Aorta (tissue), 5 donors: ENCODE measurements around the gene PCDHA8. TPM values are rescaled to one million over a fixed set of nuclear protein-coding genes. Genes with fewer than 3 reads are reported as not detected.
"Not testable (repeated sequence)": the region's sequence is repeated elsewhere in the genome, so short reads cannot be mapped to it uniquely, and the experiment has no call there.

ENCODE experiments used
- ATAC-seq: fragments of 200-7000 bp; cut with Tn5 transposase; one replicate; pipeline ENCODE4 v1.9.1; 2022; ENCODE audit warnings: moderate library complexity; ENCODE audit not compliant: low FRiP score
- DNase-seq, 2 donors: peaks; one replicate each; pipeline ENCODE4 v3.0.0-alpha.2; 2020
- H3K27ac ChIP-seq, 2 donors: one replicate each; pipeline ENCODE4 v1.5.1; 2013; ENCODE audit warnings: low read length in 2 of 2, mild to moderate bottlenecking in 2 of 2, moderate library complexity in 2 of 2, control low read depth in 1 of 2, inconsistent platforms in 1 of 2, low read depth in 1 of 2
- H3K27me3 ChIP-seq, 2 donors: one replicate each; pipeline ENCODE4 v1.6.1; 2013; ENCODE audit warnings: control low read depth in 1 of 2, low read length in 1 of 2, mild to moderate bottlenecking in 1 of 2, moderate library complexity in 1 of 2; ENCODE audit not compliant: insufficient read depth in 2 of 2, control insufficient read depth in 1 of 2
- H3K36me3 ChIP-seq, 2 donors: one replicate each; pipeline ENCODE4 v1.6.1; 2013; ENCODE audit warnings: control low read depth in 1 of 2, low read length in 1 of 2, mild to moderate bottlenecking in 1 of 2; ENCODE audit not compliant: insufficient read depth in 2 of 2, control insufficient read depth in 1 of 2
- H3K4me1 ChIP-seq, 2 donors: one replicate each; pipeline ENCODE4 v1.6.1; 2013; ENCODE audit warnings: low read length in 2 of 2, control low read depth in 1 of 2, mild to moderate bottlenecking in 1 of 2, moderate library complexity in 1 of 2; ENCODE audit not compliant: insufficient read depth in 2 of 2, control insufficient read depth in 1 of 2
- H3K4me3 ChIP-seq, 2 donors: one replicate each; pipeline ENCODE4 v1.5.1; 2013; ENCODE audit warnings: low read length in 2 of 2, control low read depth in 1 of 2, mild to moderate bottlenecking in 1 of 2
- H3K9me3 ChIP-seq: one replicate; pipeline ENCODE4 v1.6.1; 2013; ENCODE audit warnings: mild to moderate bottlenecking, low read length; ENCODE audit not compliant: control insufficient read depth
- WGBS, 2 donors: extraction: QIAGEN DNeasy Blood & Tissue Kit; methylation state at CpG; one replicate each; pipeline ENCODE4 v1.1.7; 2013; 5-methylcytosine and 5-hydroxymethylcytosine counted together
- intact Hi-C, 2 donors: fragments of 100-400 bp; cut with DNase I; formaldehyde crosslinking; loops; one replicate each; pipeline versions ENCODE4 v1.14.2 to v1.15.0; 2022
- long read RNA-seq, 2 donors: library from polyadenylated mRNA; unstranded; transcript quantifications; one replicate each; pipeline ENCODE4 v2.0.0, GENCODE V29; 2020 to 2021
- polyA plus RNA-seq, 2 donors: library from polyadenylated mRNA; stranded (reverse); fragments of 200-250 nt; gene quantifications; one replicate each; pipeline ENCODE4 v1.2.3, GENCODE V29; 2013
- total RNA-seq, 2 donors: library from RNA; stranded (reverse); fragmentation: NEBNext Ultra II Directional; extraction: Animal tissue kit (Norgen Biotek cat#: 25700); gene quantifications; one replicate each; pipeline ENCODE4 v1.2.1, GENCODE V29; 2021
- donor health status: healthy with polysubstance abuse.
- donor health status: Bipolar disorder and iron deficiency.
- donor health status: DM: no; HTN: no; CAD: no.
- donor health status: DM: no; HTN: no; CAD: no.
- donor health status: DM: yes; HTN: yes; CAD: no.

Gene PCDHA8, protein sequence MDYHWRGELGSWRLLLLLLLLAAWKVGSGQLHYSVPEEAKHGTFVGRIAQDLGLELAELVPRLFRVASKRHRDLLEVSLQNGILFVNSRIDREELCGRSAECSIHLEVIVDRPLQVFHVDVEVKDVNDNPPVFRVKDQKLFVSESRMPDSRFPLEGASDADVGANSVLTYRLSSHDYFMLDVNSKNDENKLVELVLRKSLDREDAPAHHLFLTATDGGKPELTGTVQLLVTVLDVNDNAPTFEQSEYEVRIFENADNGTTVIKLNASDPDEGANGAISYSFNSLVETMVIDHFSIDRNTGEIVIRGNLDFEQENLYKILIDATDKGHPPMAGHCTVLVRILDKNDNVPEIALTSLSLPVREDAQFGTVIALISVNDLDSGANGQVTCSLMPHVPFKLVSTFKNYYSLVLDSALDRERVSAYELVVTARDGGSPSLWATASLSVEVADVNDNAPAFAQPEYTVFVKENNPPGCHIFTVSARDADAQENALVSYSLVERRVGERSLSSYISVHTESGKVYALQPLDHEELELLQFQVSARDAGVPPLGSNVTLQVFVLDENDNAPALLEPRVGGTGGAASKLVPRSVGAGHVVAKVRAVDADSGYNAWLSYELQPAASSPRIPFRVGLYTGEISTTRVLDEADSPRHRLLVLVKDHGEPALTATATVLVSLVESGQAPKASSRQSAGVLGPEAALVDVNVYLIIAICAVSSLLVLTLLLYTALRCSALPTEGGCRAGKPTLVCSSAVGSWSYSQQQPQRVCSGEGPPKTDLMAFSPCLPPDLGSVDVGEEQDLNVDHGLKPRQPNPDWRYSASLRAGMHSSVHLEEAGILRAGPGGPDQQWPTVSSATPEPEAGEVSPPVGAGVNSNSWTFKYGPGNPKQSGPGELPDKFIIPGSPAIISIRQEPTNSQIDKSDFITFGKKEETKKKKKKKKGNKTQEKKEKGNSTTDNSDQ
- under 1 TPM; 0.16 to 0.36 TPM for total RNA-seq
- polyA plus RNA-seq, result not detected
- long read RNA-seq, donor 1, result 0 reads
- long read RNA-seq, donor 2, full-length matches to known transcripts, result 1 of 1 reads
- long read RNA-seq, donor 2, partial matches to known transcripts, result 0 of 1 reads
- long read RNA-seq, donor 2, other reads (novel, unspliced or antisense), result 0 of 1 reads

DNA sequence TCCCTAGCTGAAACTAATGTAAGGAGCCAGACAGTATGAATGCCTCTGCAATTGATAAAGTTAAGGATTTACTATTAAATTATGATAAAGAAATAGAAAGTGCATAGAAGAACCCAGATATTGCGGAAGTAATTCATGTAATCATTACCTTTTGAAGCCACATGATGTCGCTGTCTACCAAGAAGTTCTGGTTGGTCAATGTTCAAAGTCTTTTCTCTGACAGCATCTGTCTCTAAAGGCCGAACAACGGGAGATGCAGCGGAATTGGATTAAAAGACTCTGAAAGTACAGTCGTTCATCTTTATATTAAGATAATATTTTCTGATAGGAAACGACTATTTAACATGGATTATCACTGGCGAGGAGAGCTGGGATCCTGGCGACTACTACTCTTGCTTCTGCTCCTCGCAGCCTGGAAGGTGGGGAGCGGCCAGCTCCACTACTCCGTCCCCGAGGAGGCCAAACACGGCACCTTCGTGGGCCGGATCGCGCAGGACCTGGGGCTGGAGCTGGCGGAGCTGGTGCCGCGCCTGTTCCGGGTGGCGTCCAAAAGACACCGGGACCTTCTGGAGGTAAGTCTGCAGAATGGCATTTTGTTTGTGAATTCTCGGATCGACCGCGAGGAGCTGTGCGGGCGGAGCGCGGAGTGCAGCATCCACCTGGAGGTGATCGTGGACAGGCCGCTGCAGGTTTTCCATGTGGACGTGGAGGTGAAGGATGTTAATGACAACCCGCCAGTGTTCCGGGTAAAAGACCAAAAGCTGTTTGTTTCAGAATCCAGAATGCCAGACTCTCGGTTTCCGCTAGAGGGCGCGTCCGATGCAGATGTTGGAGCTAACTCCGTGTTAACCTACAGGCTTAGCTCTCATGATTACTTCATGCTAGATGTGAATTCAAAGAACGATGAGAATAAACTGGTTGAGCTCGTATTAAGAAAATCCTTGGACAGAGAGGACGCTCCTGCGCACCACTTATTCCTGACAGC lies at the start of gene PCDHA8:
Gene PCDHA8 (plus strand): TSS at position 210 of the 985 bp plus-strand sequence. CDS start 135 bp downstream, at position 345.
- peaks cover 0 to 1% of the 10 kb centered on the region in 2 donors for H3K27me3 ChIP-seq
- no peak within 1 kb of the TSS for H3K27ac ChIP-seq
- H3K36me3 ChIP-seq, result no peaks in the 10 kb centered on the region
- intact Hi-C loops, result no loop called here
- no peaks in the 10 kb centered on the region for H3K4me1 ChIP-seq
- DNase-seq (no peak), ATAC-seq (no peak)
- whole genome bisulfite sequencing, 2 donors, result 11 to 23% methylated on average over 44 to 47 of the region's 47 CpGs
- peaks cover 6% of the 10 kb centered on the region for H3K9me3 ChIP-seq
- no peak within 1 kb of the TSS for H3K4me3 ChIP-seq

DNA sequence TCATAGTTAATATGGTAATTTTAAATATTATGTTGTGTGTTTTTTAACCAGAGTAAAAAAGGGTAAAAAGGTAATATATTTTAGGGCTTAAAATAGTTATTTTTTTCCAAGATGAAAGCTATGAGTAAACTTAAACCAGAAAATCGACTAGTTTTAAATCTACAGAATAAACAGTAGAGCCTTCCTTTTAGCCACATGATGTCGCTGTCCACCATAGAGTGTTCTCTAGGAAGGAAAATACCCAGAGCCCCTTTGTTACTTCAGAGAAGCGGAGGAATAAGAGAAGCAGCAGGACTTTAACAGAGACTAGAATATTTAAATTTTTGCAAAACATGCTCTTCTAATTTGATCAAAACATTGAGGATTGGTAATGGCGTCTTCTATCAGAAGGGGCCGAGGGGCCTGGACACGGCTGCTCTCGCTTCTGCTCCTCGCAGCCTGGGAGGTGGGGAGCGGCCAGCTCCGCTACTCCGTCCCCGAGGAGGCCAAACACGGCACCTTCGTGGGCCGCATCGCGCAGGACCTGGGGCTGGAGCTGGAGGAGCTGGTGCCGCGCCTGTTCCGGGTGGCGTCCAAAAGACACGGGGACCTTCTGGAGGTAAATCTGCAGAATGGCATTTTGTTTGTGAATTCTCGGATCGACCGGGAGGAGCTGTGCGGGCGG lies 46.3 kb upstream of the PCDHA8 start, which contains the start of gene PCDHA2:
Gene PCDHA2 (plus strand): TSS at position 258 of the 664 bp plus-strand sequence.
- Histone ChIP-seq H3K27me3 (no peaks in the 10 kb centered on the region), H3K27ac (no peak within 1 kb of the TSS), H3K9me3 (peaks cover 14% of the 10 kb centered on the region), H3K4me3 (no peak within 1 kb of the TSS), H3K36me3 (no peaks in the 10 kb centered on the region), H3K4me1 (no peaks in the 10 kb centered on the region)
- DNase-seq, result no peak
- intact Hi-C loops, result no loop called here
- no peak for ATAC-seq
- WGBS, 2 donors, result 14 to 18% methylated on average over 27 of the region's 27 CpGs

DNA sequence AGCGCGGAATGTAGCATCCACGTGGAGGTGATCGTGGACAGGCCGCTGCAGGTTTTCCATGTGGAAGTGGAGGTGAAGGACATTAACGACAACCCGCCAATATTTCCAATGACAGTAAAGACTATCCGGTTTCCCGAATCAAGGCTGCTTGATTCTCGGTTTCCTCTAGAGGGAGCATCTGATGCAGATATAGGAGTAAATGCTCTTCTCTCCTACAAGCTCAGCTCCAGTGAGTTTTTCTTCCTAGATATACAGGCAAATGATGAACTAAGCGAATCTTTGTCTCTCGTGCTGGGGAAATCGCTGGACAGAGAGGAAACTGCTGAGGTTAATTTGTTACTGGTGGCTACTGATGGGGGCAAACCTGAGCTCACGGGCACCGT lies 45.7 kb upstream of the PCDHA8 start:
- Histone ChIP-seq H3K36me3 (no peaks in the 10 kb centered on the region), H3K27ac (no peak overlapping the region), H3K27me3 (no peaks in the 10 kb centered on the region), H3K4me1 (no peaks in the 10 kb centered on the region), H3K9me3 (peaks cover 14% of the 10 kb centered on the region), H3K4me3 (no peak overlapping the region)
- ATAC-seq (no peak), DNase-seq (no peak)
- WGBS, 2 donors, result 16 to 17% methylated on average over 15 of the region's 15 CpGs
- intact Hi-C loops, result no loop called here

DNA sequence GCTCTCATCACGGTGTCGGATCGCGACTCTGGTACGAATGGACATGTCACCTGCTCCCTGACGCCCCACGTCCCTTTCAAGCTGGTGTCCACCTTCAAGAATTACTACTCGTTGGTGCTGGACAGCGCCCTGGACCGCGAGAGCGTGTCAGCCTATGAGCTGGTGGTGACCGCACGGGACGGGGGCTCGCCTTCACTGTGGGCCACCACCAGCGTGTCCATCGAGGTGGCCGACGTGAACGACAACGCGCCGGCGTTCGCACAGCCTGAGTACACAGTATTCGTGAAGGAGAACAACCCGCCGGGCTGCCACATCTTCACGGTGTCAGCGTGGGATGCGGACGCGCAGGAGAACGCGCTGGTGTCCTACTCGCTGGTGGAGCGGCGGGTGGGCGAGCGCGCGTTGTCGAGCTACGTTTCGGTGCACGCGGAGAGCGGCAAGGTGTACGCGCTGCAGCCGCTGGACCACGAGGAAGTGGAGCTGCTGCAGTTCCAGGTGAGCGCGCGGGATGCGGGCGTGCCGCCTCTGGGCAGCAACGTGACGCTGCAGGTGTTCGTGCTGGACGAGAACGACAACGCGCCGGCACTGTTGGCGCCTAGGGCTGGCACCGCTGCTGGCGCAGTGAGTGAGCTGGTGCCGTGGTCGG lies 44.8 kb upstream of the PCDHA8 start:
- not testable (repeated sequence) for H3K27me3 ChIP-seq
- 40 to 44% methylated on average over 71 to 72 of the region's 72 CpGs for WGBS, 2 donors

DNA sequence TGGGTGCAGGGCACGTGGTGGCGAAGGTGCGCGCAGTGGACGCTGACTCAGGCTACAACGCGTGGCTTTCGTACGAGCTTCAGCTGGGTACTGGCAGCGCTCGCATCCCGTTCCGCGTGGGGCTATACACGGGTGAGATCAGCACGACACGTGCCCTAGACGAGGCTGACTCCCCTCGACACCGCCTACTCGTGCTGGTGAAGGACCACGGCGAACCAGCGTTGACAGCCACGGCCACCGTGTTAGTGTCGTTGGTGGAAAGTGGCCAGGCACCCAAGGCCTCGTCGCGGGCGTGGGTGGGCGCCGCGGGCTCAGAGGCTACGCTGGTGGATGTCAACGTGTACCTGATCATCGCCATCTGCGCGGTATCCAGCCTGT lies 44.3 kb upstream of the PCDHA8 start:
- WGBS, 2 donors, result 41 to 45% methylated on average over 39 of the region's 39 CpGs
- no peaks in the 10 kb centered on the region for H3K27me3 ChIP-seq
- no peak overlapping the region for H3K27ac ChIP-seq
- peaks cover 18% of the 10 kb centered on the region for H3K9me3 ChIP-seq
- intact Hi-C loops, result no loop called here
- no peak for ATAC-seq
- no peaks in the 10 kb centered on the region for H3K4me1 ChIP-seq
- H3K4me3 ChIP-seq, result no peak overlapping the region
- DNase-seq, result peak in 1 of 2 donors; percentile 71
- no peaks in the 10 kb centered on the region for H3K36me3 ChIP-seq

More for the DNA sequence above, 44.8 kb upstream of the PCDHA8 start:
- H3K4me3 ChIP-seq, H3K4me1 ChIP-seq, H3K36me3 ChIP-seq, intact Hi-C loops, DNase-seq, H3K27ac ChIP-seq, ATAC-seq: not testable (repeated sequence)
- peaks cover 16% of the 10 kb centered on the region for H3K9me3 ChIP-seq

DNA sequence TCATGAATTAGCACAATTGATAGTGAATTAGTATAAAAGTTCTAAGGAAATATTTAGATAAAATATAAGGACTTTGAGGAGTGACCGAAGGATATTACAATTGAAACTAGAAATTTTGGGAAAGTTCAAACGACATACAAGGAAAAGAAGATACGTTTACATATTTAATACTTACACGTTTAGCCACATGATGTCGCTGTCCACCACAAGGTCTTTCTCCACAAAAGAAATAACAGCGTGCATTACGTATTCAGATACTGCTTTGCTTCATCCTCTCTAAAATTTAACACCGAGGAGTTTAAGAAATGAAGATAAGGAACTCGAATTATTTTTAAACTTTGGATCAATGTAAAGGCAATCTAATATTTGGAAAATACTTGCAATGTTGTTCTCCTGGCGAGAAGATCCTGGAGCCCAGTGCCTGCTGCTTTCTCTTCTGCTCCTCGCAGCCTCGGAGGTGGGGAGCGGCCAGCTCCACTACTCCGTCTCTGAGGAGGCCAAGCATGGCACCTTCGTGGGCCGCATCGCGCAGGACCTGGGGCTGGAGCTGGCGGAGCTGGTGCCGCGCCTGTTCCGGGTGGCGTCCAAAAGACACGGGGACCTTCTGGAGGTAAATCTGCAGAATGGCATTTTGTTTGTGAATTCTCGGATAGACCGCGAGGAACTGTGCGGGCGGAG lies 40.0 kb upstream of the PCDHA8 start, which contains the start of gene PCDHA3:
Gene PCDHA3 (plus strand): TSS at position 242 of the 678 bp plus-strand sequence.
- DNase-seq (no peak), ATAC-seq (no peak)
- Histone ChIP-seq H3K4me3 (no peak within 1 kb of the TSS), H3K27me3 (no peaks in the 10 kb centered on the region), H3K9me3 (peaks cover 24% of the 10 kb centered on the region), H3K4me1 (no peaks in the 10 kb centered on the region), H3K27ac (no peak within 1 kb of the TSS), H3K36me3 (no peaks in the 10 kb centered on the region)
- intact Hi-C loops, result loop anchor here in 1 of 2 donors (10.0 kb wide), 1 partner anchor 244 kb away; no protein-coding TSS in a partner anchor
- WGBS, 2 donors, result 12 to 14% methylated on average over 29 of the region's 29 CpGs

DNA sequence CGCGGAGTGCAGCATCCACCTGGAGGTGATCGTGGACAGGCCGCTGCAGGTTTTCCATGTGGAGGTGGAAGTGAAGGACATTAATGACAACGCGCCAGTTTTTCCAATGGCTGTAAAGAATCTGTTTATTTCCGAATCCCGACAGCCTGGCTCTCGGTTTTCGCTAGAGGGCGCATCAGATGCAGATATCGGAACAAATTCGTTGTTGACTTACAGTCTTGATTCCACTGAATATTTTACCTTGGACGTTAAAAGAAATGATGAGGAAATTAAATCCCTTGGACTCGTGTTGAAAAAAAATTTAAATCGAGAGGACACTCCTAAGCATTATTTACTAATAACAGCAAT lies 39.5 kb upstream of the PCDHA8 start:
- intact Hi-C loops, result loop anchor here in 1 of 2 donors (10.0 kb wide), 1 partner anchor 243 kb away; no protein-coding TSS in a partner anchor
- no peak for DNase-seq
- Histone ChIP-seq H3K4me3 (no peak overlapping the region), H3K4me1 (no peaks in the 10 kb centered on the region), H3K27ac (no peak overlapping the region), H3K9me3 (peaks cover 19% of the 10 kb centered on the region), H3K36me3 (no peaks in the 10 kb centered on the region), H3K27me3 (no peaks in the 10 kb centered on the region)
- WGBS, 2 donors, result 6 to 10% methylated on average over 16 of the region's 16 CpGs
- no peak for ATAC-seq
